Activated CD4-positive, alpha-beta T cell treated with anti-CD3 and anti-CD28 coated beads, Interleukin-2, amount 50 U/mL, for 48 hours (primary cell): ENCODE measurements around the gene SYCE3.
"Not testable (repeated sequence)": the region's sequence is repeated elsewhere in the genome, so short reads cannot be mapped to it uniquely, and the experiment has no call there.

ENCODE experiments used
- DNase-seq, 2 experiments: peaks; one replicate each; pipeline ENCODE4 v3.0.0-alpha.2; 2020

SYCE3 gene

GRCh38 chr22:50548040-50548920 is 14.4 kb downstream of the SYCE3 start:
- DNase-seq: peak; percentile 65 to 67

GRCh38 chr22:50547263-50547985 is 15.3 kb downstream of the SYCE3 start:
- no peak for DNase-seq

DNA sequence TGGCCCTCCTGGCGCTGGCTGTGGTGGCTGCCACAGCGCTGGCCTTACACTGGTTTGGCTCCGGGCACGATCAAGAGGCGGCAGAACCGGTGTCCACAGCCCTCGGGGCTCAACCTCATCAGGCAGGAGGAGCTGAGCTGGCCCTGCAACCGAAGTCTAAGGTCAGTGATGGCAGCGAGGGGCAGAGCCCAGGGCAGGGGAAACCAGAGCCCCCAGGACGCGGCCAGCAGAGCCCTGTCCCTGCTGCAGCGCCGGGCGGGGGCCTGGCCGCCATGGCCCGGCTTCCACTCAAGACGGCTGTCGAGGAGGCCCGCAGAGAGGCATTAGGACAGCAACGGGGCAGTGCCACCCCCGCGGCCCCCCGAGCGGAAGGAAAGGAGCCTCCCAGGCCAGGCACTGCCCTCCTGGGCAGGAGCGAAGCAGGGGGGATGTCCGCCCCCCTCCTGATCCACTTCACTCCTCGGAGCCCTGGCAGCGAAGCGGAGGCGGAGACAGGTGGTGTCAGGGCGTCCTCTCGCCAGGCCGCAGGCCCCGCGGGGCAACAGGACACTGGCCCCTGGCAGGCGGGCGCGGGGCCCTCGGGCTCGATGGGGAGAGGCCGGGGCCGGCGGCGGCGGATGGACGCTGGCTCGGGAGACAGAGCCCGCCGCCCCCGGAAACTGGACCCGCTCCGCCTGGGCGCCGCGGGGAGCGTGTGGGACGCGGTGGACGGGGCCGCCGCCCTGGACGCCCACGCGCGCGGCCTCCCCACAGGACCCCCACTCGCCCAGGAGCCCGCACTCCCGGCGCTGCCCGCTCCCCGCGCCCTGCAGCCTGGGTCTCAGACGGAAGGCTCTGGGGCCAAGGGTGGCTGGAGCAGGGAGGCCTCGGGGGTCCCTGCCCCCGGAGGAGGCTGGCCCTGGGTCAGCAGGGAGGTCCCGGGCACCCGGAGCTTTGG is 16.1 kb downstream of the SYCE3 start:
- DNase-seq: no peak

DNA sequence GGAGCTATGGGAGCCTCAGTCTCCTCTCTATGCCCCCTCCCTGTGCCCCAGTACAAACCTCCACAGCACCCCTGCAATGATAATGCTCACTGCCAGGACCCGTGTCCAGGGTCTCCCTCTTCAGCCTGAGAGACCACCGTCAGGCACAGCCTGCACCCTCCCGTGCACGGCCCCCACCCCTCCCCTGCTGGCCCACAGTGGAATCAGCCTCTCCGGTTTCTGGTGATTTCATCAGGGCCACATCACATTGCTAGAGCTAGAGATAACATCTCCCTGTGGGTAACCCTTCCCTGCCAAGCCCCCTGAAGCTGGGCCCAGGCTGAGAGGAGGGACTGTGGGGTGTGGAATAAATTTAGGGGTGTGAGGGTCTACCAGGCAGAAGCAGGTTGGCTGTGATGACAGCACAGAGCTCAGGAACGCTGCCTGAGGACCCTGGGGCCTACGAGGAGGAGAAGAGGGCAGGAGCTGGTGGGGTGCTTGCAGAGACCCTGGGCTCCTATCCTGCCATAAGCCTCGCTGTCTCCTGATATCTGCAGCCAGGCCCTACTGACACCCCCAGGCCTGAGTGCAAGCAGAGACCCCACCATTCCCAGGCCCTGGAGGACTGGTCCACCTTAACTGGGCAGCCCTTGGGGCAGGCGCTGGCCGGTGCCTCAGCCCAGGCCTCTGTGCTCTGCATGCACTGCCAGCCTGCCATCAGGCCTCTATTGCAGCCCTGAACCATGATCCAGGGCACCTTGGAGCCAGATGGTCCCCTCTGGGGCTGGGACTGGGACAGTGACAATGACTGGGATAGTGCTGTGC is 17.0 kb downstream of the SYCE3 start, which contains the start of gene KLHDC7B:
Gene KLHDC7B, plus strand, starts transcription at position 378 of the 804 bp plus-strand sequence. Its CDS starts 345 bp downstream, at position 723.
- DNase-seq: peak in 1 of 2 experiments; percentile 46

GRCh38 chr22:50544746-50545253 is 17.9 kb downstream of the SYCE3 start:
- peak in 1 of 2 experiments; percentile 51 for DNase-seq

DNA sequence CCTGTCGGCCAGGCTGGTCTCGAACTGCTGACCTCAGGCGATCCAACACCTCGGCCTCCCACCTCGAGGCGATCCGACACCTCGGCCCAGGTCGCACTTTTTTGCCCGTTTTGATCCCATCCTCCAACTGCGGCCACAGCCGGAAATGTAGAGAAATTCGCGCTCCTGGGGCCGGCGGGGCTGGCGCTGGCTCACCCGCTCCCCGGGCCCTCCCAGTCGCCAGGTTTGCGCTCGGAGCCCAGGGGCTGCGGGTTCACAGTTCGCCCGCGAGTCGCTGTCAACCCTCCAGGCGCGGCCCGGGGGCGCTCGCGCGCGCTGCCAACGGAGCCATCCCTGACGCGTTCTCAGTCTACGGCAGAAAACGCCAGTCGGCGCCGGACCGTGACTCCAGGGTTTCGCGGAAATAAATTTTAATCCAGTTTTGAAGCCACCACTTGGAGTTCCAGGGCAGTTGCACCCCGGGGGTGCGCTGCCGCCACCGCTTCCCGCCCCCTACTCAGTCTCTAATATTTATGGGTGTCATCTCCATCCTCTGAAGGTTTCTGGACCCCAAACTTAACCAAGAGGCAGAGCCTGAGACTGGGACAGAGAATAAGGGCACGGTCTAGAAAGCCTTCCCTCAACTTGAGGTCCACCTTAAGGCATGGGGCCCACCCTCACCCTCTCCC is 18.5 kb downstream of the SYCE3 start:
- DNase-seq: peak; percentile 89 to 90

GRCh38 chr22:50542416-50542927 is 20.2 kb downstream of the SYCE3 start:
- peak in 1 of 2 experiments; percentile 66 for DNase-seq

GRCh38 chr22:50541667-50542026 is 21.1 kb downstream of the SYCE3 start:
- DNase-seq: peak in 1 of 2 experiments; percentile 58

DNA sequence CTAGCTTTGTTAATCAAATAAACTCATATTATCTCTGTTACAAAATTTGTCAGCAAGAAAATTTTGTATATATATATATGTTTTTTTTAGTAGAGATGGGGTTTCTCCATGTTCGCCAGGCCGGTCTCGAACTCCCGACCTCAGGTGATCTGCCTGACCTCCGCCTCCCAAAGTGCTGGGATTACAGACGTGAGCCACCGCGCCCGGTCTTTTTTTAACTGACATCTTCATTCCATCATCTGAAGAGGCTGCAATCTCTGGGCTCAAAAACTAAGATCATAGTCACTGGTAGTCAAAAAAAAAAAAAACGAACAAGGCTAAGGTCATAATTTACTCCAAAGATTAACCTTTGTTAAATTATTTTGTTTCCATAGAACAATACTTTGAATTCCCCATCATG is 22.3 kb downstream of the SYCE3 start:
- DNase-seq: no peak

GRCh38 chr22:50537765-50538164 is 25.0 kb downstream of the SYCE3 start:
- DNase-seq: no peak

DNA sequence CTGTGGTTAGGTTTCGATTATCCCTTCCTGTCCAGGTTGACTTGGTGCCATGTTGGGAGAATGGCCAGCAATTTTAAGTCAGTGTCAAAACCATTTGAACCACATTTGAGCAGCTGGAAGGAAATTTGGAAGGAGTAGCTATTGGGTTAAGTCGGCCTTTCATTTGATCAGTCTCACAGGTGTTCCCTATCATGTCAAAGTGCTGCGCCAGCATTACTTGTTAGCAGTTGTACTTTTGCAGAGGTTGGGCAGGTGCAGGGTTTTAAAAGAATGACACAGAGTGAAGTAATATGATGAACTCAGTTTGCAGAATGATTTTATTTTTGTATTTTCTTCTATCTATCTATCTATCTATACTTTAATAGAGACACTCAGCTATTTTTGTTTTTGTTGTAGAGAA is 26.5 kb downstream of the SYCE3 start:
- no peak for DNase-seq

GRCh38 chr22:50535113-50535512 is 27.6 kb downstream of the SYCE3 start:
- no peak for DNase-seq

DNA sequence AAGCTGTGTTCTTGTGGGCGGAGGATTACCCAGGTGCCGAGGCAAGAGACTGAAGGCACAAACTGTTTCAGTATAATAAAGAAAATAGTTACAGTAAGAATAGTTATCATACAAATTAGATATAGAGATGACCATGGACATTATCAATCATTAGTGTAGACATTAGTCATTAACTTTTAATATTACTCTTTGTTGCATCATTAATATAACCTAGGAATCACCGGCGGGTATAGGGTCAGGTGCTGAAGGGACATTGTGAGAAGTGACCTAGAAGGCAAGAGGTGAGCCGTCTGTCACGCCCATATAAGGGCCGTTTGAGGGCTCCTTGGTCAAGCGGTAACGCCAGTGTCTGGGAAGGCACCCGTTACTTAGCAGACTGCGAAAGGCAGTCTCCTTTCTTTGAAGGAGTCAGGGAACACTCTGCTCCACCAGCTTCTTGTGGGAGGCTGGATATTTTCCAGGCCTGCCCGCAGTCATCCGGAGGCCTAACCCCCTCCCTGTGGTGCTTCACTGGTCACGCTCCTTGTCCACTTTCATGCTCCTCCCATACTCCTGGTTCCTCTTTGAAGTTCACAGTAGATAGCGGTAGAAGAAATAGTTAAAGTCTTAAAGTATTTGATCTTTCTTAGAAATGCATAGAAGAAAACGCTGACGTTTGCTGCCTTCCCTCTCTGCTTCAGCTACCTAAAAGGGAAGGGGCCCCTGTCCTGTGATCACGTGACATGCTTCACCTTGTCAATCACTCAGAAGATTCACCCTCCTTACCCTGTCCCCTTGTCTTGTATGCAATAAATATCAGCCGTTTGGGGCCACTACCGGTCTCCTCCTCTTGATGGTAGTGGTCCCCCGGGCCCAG is 28.6 kb downstream of the SYCE3 start:
- DNase-seq: not testable (repeated sequence)

DNA sequence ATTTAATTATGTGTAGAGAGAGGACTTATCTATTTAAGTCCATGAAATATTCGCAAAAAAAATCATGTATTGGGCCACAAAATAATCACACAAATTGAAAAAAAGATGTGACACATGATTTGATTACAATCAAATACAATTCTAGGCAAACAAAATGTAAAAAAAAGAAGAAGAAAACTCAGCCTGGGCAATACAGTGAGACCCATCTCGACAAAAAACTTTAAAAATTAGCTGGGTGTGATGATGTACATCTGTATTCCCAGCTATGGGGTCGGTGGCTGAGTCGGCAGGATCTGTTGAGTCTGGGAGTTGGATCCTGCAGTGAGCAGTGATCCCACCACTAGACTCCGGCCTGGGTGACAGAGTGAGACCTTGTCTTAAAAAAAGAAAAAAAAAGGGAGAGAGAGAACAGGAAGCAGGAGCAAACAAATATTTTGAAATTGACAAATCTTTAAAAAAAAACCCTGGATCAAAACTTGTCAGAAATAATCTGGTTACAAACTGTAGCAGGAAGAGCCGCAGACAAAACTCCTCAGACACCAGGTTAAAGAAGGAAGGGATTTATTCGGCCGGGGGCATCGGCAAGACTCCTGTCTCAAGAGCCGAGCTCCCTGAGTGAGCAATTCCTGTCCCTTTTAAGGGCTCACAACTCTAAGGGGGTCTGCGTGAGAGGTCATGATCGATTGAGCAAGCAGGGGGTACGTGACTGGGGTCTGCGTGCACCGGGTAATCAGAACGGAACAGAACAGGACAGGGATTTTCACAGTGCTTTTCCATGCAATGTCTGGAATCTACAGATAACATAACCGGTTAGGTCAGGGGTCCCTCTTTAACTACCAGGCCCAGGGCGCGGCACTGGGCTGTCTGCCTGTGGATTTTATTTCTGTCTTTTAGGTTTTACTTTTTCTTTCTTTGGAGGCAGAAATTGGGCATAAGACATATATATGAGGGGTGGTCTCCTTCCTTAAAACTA is 29.6 kb downstream of the SYCE3 start:
- DNase-seq: no peak

DNA sequence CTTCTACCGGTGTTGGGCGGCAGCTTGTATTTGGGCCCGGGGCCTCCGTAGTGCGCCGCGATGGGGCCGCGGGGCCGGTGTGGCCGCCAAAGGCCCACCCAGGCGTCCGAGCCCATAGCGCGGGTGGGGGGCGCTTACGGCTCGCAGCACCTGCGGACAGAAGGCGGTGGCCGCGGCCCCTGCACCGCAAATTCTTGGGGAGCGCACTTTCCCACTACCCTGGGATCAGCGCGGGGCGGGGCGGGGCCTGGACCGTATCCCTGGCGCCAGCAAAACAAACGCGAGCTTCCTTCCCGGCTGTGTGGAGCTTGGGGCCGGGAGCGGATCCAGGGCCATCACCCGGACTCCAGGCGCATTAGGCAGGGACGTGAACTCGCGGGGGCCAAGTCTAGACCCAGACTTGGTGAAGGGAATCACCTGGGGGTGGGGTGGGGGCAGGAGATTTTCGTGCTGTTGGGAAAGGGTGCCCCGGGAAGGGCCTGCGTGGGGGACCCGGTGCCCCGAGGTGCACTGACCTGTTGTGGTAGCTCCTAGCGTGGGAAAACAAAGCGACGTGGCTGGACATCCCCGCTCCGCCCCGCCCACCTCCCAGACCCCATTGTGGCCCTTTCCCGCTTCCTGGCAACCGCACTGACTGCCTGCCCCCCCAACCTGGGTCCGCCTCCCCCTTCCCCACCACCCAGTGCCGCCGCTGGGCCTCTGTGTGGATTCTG is 30.6 kb downstream of the SYCE3 start:
- peak in 1 of 2 experiments; percentile 54 for DNase-seq

DNA sequence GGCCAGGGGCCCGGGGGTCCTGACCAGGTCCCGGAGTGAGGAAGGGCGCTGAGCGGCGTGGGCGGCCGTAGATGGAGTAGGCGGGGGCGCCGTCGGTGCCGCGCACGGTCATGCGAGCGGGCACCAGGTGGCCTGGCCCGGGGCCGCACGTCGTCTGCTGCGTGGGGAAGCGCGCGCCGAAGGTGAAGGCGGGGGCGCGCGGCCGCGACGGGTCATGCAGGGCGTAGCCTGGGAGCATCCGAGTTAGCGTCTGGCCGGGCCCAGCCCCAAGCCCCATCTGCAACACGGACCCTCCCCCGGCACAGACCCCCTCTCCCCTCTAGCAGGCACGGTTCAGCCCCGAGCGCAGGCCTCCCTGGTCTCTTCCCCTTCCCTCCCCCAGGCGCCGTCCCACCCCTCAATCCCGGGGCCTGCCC is 31.2 kb downstream of the SYCE3 start:
- DNase-seq: peak; percentile 75 to 81

- DNase-seq: peak; percentile 86 to 91
Observed at GRCh38 chr22:50530877-50531545, 31.7 kb downstream of the SYCE3 start.

DNA sequence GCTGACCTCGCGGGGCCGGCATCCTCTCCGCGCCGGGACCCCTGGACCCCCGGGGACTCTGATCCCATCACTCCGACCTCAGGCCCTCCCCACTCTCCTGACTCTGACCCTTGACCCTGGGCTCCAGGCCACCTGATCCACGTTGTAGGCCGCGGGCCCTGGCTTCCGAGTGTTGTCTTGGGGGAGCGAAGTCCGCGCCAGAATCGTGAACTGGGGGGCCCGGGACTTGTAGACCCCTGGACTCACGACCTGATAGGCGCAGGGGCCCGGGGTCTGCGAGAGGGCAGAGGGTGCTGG is 32.2 kb downstream of the SYCE3 start:
- DNase-seq: no peak
